RWPE1 (cell line): ENCODE results near the gene ST7L.

Source experiments
- CTCF ChIA-PET: fragments of 350-600 bp; sonication (Branson Sonifier 250); formaldehyde crosslinking; extraction: SDS; loops from one replicate; lab custom pipeline; 2021; lab: Yijun Ruan, JAX
- POLR2A ChIA-PET: fragments of 400-600 bp; formaldehyde crosslinking; extraction: SDS; loops from one replicate; lab custom pipeline; 2020; ENCODE audit warnings: antibody characterized with exemption; ENCODE audit not compliant: low non-redundant PET; lab: Yijun Ruan, JAX
- DNase-seq: peaks from one replicate; pipeline ENCODE4 v3.0.0; 2012; ENCODE audit warnings: low spot score
- H3K27ac ChIP-seq: fragments of 450-650 bp; 2 replicates; pipeline ENCODE4 v1.5.1; 2017
- CTCF ChIP-seq: fragments of 450-650 bp; conservative IDR thresholded peaks from 2 replicates; pipeline ENCODE4 v1.5.1; 2017; ENCODE audit warnings: low read depth, mild to moderate bottlenecking

ST7L gene

GRCh38 chr1:112619518-112620376 lies 806 bp upstream of the ST7L start, which contains the start of gene CAPZA1:
Gene CAPZA1, plus strand, starts transcription at chr1:112619832. Its CDS starts 13 bp downstream, at chr1:112619845.
- ChIA-PET CTCF (interaction anchor here (0.6 to 1.1 kb wide), 3 partner anchors 229 to 230 kb away, joined by 3 to 4 read pairs (median 4); no protein-coding TSS in a partner anchor), POLR2A (interaction anchor here (0.6 to 1.1 kb wide), 2 partner anchors 17 to 85 kb away, joined by 3 to 5 read pairs; no protein-coding TSS in a partner anchor)
- peak; percentile 95 for DNase-seq
- peak within 1 kb of the TSS; percentile 98 for H3K27ac ChIP-seq
- TF ChIP-seq CTCF: no peak

GRCh38 chr1:112618114-112618720 lies 724 bp downstream of the ST7L start:
- H3K27ac ChIP-seq: peak overlapping the region; percentile 98
- POLR2A ChIA-PET: interaction anchor here (1.0 to 1.1 kb wide), 3 partner anchors 57 to 153 kb away, joined by 4 to 8 read pairs (median 5); partner anchors contain the start of gene MOV10
- no peak for TF ChIP-seq CTCF
- CTCF ChIA-PET: interaction anchor here (1.1 kb wide), 1 partner anchor 229 kb away, joined by 4 read pairs; no protein-coding TSS in a partner anchor
- no peak for DNase-seq

GRCh38 chr1:112614460-112615065 lies 4.4 kb downstream of the ST7L start:
- DNase-seq: no peak
- TF ChIP-seq CTCF: peak; percentile 61
- no peak overlapping the region for H3K27ac ChIP-seq
- CTCF ChIA-PET: interaction anchor here (0.6 to 2.2 kb wide), 6 partner anchors 14 to 641 kb away, joined by 3 to 9 read pairs (median 4); no protein-coding TSS in a partner anchor
- POLR2A ChIA-PET: no interaction called here

- peak overlapping the region; percentile 67 for H3K27ac ChIP-seq
- POLR2A ChIA-PET: no interaction called here
- DNase-seq: peak; percentile 57
- no peak for TF ChIP-seq CTCF
- CTCF ChIA-PET: interaction anchor here (0.7 kb wide), 1 partner anchor 57 kb away, joined by 3 read pairs; no protein-coding TSS in a partner anchor
Observed at GRCh38 chr1:112605633-112606327, 13.2 kb downstream of the ST7L start.

GRCh38 chr1:112603541-112603940 lies 15.4 kb downstream of the ST7L start:
- H3K27ac ChIP-seq: no peak overlapping the region
- no peak for DNase-seq
- ChIA-PET POLR2A (no interaction called here), CTCF (interaction anchor here (1.0 to 1.3 kb wide), 2 partner anchors 101 to 105 kb away, joined by 3 read pairs; no protein-coding TSS in a partner anchor)
- no peak for TF ChIP-seq CTCF
